Stomach (tissue), 4 donors: ENCODE results near the gene FIBP.

Experiments
- CTCF ChIP-seq, 7 experiments: fragments of 450-650 bp in 4 of 7; fragments of 200-600 bp in 3 of 7; sonication (generic) in 3 of 7; IDR thresholded peaks; one replicate each; pipeline ENCODE4 v1.5.1; 2016 to 2019; ENCODE audit warnings: antibody characterized with exemption in 7 of 7, control low read depth in 2 of 7, mild to moderate bottlenecking in 1 of 7
- EP300 ChIP-seq: sonication (generic); formaldehyde crosslinking; IDR thresholded peaks from one replicate; pipeline ENCODE4 v1.6.1; 2017; ENCODE audit warnings: antibody characterized with exemption
- POLR2A ChIP-seq, 4 donors: fragments of 450-650 bp; IDR thresholded peaks; one replicate each; pipeline ENCODE4 v1.6.1; 2016; ENCODE audit warnings: antibody characterized with exemption in 4 of 4, control low read depth in 2 of 4, mild to moderate bottlenecking in 1 of 4, moderate library complexity in 1 of 4

GRCh38 chr11:65891219-65892136, 3.2 kb upstream of the FIBP start:
- no peak for TF ChIP-seq POLR2A (IDR thresholded peaks at IDR 0.05)
- no peak for TF ChIP-seq CTCF (IDR thresholded peaks at IDR 0.05)
- TF ChIP-seq EP300 = no peak
